HG03354 (cell line): ENCODE data around the gene MIB2.
"Not testable (repeated sequence)": the region's sequence is repeated elsewhere in the genome, so short reads cannot be mapped to it uniquely, and the experiment has no call there.

Experiments
- ATAC-seq: cut with Tn5 transposase; IDR thresholded peaks from one replicate; pipeline ENCODE4 v1.9.1; 2021; ENCODE audit warnings: mild to moderate bottlenecking; ENCODE audit not compliant: unreplicated experiment, poor library complexity, severe bottlenecking

MIB2 gene

GRCh38 chr1:1625404-1625775, 10.1 kb downstream of the MIB2 start:
- ATAC-seq: no peak

GRCh38 chr1:1625824-1626206, 10.5 kb downstream of the MIB2 start:
- no peak for ATAC-seq

- ATAC-seq: no peak
Measured at GRCh38 chr1:1626207-1627141, 11.2 kb downstream of the MIB2 start.

- ATAC-seq: no peak
Measured at GRCh38 chr1:1627261-1627828, 12.0 kb downstream of the MIB2 start.

GRCh38 chr1:1627829-1628753, 12.8 kb downstream of the MIB2 start:
- ATAC-seq: no peak

- ATAC-seq: no peak
Measured at GRCh38 chr1:1628754-1629429, 13.6 kb downstream of the MIB2 start.

- ATAC-seq: no peak
Measured at GRCh38 chr1:1629430-1630190, 14.3 kb downstream of the MIB2 start.

- ATAC-seq: peak; percentile 75
Measured at GRCh38 chr1:1630191-1630964, 15.1 kb downstream of the MIB2 start.

- ATAC-seq: no peak
Measured at GRCh38 chr1:1630965-1631781, 15.9 kb downstream of the MIB2 start.

GRCh38 chr1:1631782-1632420, 16.6 kb downstream of the MIB2 start, which contains the start of gene MMP23B:
Gene MMP23B, plus strand, starts transcription at chr1:1632173. Its CDS starts 46 bp downstream, at chr1:1632219.
- no peak for ATAC-seq

- ATAC-seq: not testable (repeated sequence)
Measured at GRCh38 chr1:1633409-1633808, 18.1 kb downstream of the MIB2 start.

- ATAC-seq: not testable (repeated sequence)
Measured at GRCh38 chr1:1634613-1635012, 19.3 kb downstream of the MIB2 start.

GRCh38 chr1:1636621-1637478, 21.6 kb downstream of the MIB2 start:
- not testable (repeated sequence) for ATAC-seq

- ATAC-seq: not testable (repeated sequence)
Measured at GRCh38 chr1:1637479-1637875, 22.2 kb downstream of the MIB2 start.

- ATAC-seq: not testable (repeated sequence)
Measured at GRCh38 chr1:1638528-1638927, 23.2 kb downstream of the MIB2 start.

GRCh38 chr1:1639368-1639767, 24.1 kb downstream of the MIB2 start:
- not testable (repeated sequence) for ATAC-seq
